GM21515 (cell line): ENCODE measurements around the gene UPK3A.
"Not testable (repeated sequence)": the region's sequence is repeated elsewhere in the genome, so short reads cannot be mapped to it uniquely, and the experiment has no call there.

Source experiments
- ATAC-seq: cut with Tn5 transposase; IDR thresholded peaks from one replicate; pipeline ENCODE4 v1.9.1; 2021; ENCODE audit not compliant: unreplicated experiment

The UPK3A gene

DNA sequence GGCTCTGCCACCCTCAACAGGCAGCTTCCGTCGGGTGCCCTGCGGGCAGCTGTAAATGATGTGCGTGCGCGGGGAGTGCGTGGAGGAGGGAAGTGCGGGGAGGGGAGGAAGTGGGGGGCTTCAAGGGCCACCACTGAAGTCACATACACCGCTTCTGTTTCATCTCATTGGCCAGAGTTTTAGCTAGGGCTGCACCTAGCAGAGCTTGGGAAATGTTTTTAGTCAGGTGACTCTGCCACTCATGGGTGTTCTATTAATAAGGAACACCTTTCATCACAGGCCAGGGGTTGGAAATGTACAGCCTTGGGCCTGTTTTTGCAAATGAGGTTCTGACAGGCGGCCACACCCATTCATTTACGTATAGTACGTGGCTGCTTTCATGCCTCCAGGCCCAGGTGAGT lies 39.6 kb downstream of the UPK3A start:
- no peak for ATAC-seq

DNA sequence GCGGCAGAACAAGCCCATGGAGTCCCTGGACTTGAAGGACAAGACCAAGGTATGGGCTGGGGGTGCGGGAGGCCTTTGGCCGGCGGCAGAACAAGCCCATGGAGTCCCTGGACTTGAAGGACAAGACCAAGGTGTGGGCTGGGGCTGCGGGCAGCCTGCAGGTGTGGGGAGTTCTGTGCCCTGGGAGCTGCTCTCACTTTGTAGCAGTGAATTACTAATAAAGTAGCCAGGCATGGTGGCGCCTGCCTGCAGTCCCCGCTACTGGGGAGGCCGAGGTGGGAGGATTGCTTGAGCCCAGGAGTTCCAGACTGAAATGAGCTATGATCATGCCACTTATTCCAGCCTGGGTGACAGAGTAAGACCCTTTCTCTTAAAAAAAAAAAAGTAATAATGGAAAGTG lies 43.5 kb downstream of the UPK3A start:
- not testable (repeated sequence) for ATAC-seq

GRCh38 chr22:45328822-45329529 lies 44.2 kb downstream of the UPK3A start:
- ATAC-seq = no peak

DNA sequence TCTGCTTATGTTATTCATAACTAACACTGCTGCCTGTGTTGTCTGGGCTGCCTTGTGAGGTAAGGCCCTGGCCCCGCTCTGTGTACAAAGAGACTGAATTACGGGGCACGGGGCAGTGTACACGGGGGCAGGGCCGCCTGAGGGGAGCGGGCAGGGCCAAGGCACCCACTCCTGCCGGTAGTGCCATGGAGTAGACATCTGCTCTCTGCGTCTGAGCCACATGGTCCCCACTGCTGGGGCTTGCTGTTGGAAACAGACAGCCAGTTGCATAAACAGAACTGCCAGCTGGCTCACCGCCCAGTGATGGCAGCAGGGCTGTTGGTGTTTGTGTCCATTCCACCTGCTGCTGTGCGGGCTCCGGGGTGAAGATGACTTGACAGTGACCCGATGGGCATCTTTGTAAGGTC lies 44.8 kb downstream of the UPK3A start:
- no peak for ATAC-seq

GRCh38 chr22:45330548-45330947 lies 45.8 kb downstream of the UPK3A start:
- ATAC-seq = no peak

DNA sequence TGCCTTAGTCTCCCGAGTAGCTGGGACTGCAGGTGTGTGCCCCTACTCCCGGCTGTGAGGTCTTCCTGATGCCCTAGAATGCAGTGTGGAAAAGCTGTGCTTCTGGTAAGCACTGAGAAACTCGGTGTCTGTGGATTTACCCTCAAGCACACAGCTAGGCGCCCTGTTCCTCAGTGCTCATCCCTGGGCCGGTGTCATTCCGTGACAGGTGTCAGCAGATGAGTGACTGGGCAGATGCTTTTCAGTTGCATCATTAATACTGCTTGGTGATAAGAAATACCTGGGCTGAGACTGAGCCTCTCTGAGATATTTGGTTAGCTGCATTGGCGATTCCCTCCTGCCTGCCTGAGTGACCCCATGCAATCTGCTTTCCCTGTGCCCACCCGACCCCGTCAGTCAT lies 46.7 kb downstream of the UPK3A start:
- ATAC-seq = no peak

GRCh38 chr22:45332001-45332400 lies 47.3 kb downstream of the UPK3A start:
- no peak for ATAC-seq

GRCh38 chr22:45334068-45334467 lies 49.3 kb downstream of the UPK3A start:
- ATAC-seq = no peak

GRCh38 chr22:45334528-45334927 lies 49.8 kb downstream of the UPK3A start:
- ATAC-seq = no peak

DNA sequence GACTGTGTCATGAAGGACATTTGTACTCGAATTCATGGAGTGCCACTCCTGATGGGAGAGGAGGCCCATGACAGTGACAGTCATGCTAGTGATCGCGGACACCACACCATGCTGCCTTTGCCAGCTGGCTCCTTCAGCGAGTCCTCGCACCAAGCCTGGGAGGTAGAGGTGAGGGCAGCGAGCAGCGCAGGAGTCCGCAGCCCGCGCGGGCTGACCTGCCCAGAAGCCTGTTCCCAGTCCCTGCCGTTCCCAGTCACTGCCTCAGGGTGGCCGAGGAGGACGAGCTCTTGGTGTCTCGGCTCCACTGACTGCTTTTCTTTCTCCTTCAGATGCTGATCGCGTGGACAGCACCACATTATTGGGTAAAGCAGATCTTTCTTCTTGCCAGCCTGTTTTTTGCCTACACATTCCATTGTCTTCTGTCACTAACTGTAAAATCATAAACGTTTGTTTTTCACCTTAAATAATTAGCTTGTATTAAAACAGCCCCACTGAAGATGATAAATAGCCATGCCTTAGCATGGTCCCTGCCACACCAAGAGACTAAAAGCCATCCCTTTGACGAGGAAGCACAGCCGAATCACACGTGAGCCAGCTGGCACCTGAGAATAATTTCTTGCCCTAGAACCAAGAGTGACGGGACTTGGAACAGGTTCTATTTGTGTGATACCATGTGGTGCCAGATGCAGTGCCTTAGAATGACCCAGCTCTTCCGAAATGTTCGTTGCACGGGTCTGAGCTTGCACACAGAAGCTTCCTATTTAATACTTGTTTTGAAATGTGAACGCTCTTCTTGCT lies 50.5 kb downstream of the UPK3A start:
- no peak for ATAC-seq

DNA sequence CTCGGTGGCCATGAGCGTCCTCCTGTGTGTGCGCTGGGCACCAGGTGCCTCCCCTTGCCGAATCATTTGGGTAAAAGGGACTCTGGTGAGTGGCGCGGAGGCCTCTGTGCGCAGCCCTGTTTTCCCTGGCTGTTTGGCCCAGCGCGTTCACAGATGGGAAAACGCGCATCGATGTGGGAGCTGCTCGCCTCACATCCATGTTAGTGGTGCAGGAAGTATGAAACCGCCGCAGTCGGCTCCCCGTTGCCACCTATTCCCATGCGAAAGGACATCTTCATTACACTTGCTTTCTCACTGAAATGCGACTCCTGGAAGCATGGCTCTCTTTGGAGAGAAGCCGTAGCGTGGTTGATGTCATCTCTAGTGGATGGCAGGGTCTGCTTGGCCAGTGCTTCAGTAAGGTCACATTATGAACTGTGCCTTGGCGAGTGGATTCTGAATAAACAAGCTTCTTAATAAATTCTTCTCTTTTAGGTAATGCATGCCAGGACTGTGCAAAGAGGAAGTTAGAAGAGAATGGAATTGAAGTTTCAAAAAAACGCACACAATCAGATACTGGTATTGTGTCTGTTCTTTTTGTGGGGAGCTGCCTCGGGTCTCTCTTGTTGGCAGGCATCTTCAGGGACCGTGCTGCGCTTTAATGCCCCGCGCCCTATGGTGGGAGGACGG lies 51.2 kb downstream of the UPK3A start:
- no peak for ATAC-seq

DNA sequence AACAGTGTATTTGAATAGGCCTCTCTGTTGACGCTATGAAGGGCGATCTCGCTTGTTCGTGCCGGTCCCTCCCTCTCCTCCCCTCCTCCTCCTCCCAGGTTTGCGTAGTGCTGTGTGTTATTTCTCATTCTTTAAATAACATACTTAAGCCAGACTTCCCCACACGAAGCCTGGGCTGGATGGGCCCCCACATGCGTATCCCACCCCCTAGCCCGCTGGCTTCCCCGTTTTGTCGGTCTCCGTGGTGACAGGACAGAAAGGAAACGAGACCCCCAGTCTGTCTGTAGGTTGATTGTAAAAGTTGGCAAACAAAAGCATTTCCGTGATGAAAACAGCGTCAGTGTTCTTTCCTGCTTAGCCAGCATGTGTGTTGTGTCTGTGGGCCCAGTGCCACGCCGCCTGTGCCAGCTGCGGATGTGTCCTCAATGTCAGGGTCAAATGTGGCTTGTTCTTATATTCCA lies 52.3 kb downstream of the UPK3A start:
- no peak for ATAC-seq

GRCh38 chr22:45337536-45337935 lies 52.8 kb downstream of the UPK3A start:
- ATAC-seq = no peak

- no peak for ATAC-seq
Observed at GRCh38 chr22:45338795-45339194, 54.0 kb downstream of the UPK3A start.

DNA sequence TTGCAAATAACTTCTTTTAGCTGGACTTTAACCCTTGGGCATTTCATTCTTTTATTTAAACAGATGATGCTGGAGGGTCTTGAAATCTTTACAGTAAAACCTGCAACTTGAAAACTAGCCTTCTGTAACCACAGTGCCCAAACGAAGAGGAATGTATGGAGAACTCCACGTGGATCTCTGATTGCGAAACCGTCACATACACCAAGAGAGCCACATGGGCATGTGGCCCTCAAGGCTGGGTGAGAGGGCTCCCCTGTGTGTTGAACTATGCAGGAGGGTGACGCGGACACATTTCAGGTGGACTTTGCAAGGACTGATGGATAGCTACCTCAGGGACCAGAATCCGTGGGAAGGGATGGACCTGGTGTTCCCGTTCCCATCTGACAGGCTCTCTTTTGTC lies 55.6 kb downstream of the UPK3A start:
- no peak for ATAC-seq

GRCh38 chr22:45341498-45341897 lies 56.7 kb downstream of the UPK3A start:
- no peak for ATAC-seq

DNA sequence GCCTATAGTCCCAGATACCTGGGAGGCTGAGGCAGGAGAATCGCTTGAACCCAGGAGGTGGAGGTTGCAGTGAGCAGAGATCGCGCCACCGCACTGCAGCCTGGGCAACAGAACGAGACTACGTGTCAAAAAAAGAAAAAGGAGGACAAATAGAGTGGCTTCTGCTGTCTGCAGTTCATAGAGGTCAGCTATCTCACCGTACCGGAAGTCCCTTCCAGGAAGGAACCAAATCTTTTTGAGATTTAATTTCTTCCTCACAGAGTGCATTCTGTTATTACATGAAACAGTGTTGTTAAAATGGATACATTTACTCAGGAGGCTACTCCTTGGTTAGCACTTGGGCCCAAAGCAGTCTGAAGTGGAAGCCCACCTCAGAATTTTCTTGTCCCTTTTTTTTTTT lies 58.4 kb downstream of the UPK3A start:
- no peak for ATAC-seq

DNA sequence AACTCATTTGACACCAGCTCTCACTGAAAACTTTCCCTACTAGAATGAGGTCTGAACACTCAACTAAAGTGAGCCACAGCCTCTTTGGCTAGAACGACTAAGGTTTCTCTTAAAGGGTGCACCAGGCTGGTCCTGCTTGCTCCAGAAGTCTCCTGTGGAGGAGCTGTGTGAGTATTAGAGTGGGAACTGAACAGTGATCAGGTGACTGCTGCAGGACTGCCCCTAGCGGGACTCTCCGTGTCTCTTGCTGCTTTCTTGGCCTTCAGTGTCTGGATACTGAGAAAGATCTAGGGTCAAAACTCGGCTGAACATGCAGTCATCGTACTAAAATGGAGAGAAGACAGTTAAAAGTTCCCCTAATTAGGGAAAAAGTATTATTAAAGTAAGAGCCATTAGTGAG lies 59.6 kb downstream of the UPK3A start:
- no peak for ATAC-seq
